Fibroblast of gingiva (primary cell): Measurements from ENCODE around the gene SLC25A45.

Experiments used
- DNase-seq: peaks from one replicate; pipeline ENCODE4 v3.0.0-alpha.2; 2011; ENCODE audit warnings: low read depth

SLC25A45 gene

DNA sequence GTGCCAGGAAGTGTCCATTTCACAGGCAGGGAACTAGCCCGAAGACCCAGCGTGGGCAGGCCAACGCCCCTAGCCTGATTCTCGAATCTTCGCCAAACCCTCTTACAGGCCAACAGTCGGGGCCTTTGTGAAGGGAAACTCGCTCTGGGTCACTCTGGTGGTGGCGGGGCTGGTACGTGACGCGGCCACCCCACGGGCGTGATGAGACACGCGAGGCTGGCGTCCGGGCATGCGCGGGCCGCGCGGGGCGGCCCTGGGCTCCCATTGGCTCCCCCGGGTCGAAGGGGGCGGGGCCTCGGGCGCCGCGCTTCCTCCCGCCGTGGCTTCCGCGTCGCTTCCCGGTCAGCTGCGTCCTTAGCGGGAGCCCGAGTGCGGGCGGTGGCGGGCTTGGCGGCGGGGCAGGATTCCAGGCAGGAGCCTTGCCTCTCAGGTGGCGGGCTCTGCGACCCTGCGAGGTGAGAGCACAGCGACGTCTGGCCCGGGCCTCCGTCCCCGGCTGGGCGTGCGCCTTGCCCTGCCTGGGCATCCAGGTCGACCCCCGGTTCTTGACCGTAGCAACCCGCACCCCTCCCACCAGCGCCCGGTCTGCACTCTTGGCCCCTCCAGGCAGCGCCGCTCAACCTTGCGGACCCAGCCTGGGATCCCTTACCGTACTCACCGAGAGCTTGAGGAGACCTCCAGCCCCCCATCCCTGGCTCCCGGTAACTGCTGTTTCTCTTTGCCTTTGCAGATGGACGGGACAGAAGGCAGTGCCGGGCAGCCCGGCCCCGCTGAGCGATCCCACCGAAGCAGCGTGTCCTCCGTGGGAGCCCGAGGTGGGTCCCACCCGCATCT is 4.1 kb upstream of the SLC25A45 start, which contains the start of gene FRMD8:
Gene FRMD8, plus strand, starts transcription at position 331 of the 834 bp plus-strand sequence. Its CDS starts 400 bp downstream, at position 731.
- peak; percentile 80 for DNase-seq

- peak; percentile 81 for DNase-seq
Measured at GRCh38 chr11:65384301-65384889, 1.9 kb upstream of the SLC25A45 start.

DNA sequence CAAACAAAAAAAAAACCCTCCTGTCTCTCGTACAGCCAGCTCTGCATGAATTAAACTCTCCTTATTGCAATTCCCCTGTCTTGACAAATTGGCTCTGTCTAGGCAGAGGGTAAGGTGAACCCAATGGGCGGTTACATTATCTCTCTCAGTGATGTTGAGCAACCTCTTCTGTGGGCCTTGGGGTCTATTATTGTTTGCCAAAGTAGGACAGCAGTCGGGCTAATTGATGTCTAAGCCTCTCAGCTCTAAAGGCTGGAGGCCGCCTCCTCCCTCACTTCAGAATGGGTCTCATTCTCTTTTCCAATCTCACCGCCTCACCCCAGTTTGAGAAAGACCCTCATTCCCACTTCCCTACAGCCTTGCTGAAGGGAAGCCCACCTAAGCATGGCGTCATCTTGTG is 1.3 kb upstream of the SLC25A45 start:
- no peak for DNase-seq

GRCh38 chr11:65382804-65383368 is 440 bp upstream of the SLC25A45 start:
- no peak for DNase-seq

GRCh38 chr11:65381716-65382032 is 772 bp downstream of the SLC25A45 start:
- no peak for DNase-seq

GRCh38 chr11:65380460-65381119 is 1.9 kb downstream of the SLC25A45 start:
- no peak for DNase-seq

DNA sequence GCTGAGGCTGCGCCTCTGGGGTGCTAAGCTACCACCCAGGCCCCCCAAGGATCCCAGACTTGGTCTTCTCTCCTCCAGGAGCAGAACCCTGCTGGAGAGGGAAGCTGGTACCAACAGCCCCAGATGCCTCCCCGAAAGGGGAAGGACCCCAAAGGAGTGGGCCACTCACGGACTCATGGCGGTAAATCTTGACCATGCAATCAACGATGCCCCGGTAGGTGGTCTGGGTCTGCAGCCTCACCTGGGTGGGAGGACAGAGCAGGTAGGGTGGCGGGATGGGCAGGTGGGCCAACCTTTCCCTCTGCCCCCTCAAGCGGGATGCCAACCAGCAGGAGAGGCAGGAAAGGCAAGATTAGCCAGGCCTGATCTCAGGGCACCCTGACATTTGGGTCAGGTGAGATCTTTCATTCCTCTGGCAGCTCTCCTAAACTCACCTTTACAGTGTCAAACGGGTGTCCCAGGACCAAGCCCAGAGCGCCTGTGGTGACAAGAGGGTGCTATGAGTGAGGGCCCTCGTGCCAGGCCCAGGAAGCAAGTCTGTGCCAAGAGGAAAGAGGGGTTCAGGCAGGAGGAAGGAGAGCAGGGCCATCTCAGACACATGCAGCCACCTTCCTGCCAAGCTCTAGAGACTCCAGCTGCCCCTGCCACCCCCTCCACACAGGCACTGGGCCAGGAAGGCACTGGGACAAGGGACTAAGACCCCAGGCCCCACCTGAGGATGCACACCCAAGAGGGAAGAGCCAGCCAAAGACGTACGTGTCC is 2.6 kb downstream of the SLC25A45 start:
- no peak for DNase-seq

- DNase-seq: no peak
Measured at GRCh38 chr11:65378928-65379638, 3.4 kb downstream of the SLC25A45 start.

DNA sequence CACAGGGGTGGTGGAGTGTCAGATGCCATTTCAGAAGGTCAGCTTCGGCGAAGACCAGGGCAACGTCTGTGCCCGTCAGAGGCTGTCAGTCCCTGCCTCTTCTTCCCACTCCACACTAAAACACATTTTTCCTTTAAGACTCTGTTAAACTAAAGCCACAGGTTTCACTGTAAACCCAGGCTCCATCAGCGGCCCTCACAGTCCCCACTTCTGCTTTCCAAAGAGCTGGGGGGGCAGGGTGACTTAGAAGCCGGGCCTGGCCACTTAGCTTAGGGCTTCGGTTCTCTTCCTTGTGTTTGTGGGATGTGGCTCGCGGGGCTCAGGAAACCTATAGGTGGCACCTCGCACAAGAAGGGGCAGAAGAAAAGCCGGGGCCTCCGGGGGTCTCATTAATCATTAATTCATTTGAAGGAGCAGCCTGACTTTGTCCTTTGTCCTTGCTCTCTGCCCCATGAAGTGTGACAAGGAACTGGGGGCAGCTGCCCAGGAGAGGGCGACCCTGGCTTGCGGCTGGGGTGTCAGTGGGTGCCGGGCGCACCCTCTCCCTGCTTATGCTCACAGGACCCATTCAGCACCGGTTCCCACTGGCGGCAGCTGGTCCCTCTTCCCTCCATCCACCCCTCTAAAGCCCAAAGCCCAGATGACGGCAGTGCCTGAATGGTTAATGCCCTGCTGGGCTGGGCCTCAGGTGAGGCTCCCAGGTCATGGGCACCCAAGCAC is 4.1 kb downstream of the SLC25A45 start:
- no peak for DNase-seq

- no peak for DNase-seq
Measured at GRCh38 chr11:65377777-65378176, 4.7 kb downstream of the SLC25A45 start.

DNA sequence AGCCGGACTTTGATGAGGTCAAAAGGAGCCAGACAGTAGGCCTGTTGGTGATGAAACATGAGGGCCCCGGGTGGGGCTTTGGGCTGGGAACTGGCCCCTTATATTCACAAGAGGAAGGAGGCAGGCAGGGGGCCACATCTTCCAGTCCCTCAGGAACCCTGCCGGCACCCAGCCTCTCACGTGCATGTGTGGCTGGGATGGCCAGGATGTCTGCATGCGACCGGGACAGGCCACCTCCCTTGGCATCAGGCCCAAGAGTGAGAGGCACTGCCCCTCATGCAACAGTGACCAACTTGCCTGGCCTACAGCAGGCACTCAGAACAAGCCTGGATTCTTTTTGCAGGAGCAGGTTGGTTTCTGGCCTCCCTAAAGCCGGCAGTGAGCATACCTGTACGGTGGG is 5.4 kb downstream of the SLC25A45 start:
- DNase-seq: no peak

GRCh38 chr11:65376138-65376713 is 6.2 kb downstream of the SLC25A45 start:
- DNase-seq: no peak

DNA sequence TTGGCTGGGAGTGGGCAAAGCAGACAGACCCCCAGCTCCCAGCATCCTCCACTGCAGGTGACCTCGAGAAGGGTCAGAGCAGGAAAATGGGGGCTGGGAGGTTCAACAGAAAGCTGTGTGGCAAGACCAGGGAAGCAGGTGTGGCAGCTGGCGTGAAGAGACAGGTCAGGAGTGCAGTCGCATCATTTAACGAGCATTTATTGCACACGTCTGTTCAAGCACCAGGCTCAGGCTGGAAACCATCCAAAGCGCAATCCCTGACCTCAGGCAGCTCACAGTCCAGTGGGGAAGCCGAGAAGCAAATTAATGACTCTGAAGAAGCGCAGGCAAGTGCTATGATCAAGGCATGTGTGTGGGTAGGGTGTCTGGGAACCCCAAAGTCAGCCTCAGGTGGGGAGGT is 7.4 kb downstream of the SLC25A45 start:
- no peak for DNase-seq

GRCh38 chr11:65373839-65374580 is 8.4 kb downstream of the SLC25A45 start:
- DNase-seq: no peak

DNA sequence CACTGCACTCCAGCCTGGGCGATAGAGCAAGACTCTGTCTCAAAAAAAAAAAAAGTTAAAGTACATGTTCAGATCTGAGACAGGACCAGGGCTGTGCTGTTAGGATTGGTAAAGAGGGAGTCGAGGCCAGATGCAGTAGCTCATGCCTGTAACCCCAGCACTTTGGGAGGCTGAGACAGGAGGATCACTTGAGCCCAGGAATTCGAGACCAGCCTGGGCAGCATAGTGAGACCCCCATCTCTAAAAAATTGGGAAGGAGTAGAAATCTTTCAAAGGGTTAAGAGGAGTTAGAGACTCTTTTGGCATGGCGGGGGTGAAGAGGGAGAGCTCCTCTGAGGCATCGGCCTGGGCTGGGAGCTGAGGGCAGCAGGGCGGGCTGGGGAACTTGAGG is 11.8 kb downstream of the SLC25A45 start:
- DNase-seq: no peak

GRCh38 chr11:65366340-65366773 is 16.1 kb downstream of the SLC25A45 start:
- DNase-seq: peak; percentile 73

DNA sequence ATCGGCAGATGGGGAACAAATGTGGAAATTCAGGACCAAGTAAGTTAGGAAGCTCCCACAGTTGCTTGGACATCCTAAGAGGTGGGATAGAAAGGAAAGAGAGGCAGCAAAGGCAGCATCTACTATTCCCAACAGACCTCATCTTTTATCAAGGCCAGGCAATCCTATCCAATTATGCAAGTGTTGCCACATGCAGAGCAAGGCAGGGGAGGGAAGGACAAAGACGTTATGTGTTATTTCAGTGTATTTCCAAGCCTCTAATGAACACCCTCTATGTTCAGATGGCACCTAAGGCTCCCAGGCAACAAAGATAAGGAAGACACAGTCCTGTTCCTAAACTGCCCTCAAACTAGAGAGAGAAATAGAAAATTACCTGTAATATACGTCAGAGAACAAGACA is 18.7 kb downstream of the SLC25A45 start:
- no peak for DNase-seq

GRCh38 chr11:65362966-65363365 is 19.5 kb downstream of the SLC25A45 start:
- DNase-seq: no peak

GRCh38 chr11:65362320-65362931 is 20.0 kb downstream of the SLC25A45 start:
- no peak for DNase-seq
